Fibroblast of lung (primary cell): ENCODE results near the gene ADD2.

Experiments used
- CTCF ChIP-seq, 2 donors: IDR thresholded peaks in 1 of 2; conservative IDR thresholded peaks in 1 of 2; 1 replicate in 1 of 2; 2 replicates in 1 of 2; pipeline ENCODE4 v1.5.1; 2011 to 2012; ENCODE audit warnings: low read length in 2 of 2, control low read depth in 1 of 2, inconsistent platforms in 1 of 2, low read depth in 1 of 2, mild to moderate bottlenecking in 1 of 2
- EZH2 ChIP-seq: IDR thresholded peaks from 2 replicates; pipeline ENCODE4 v1.5.1; 2012; ENCODE audit warnings: low read length, control low read depth, mild to moderate bottlenecking; ENCODE audit errors: missing control alignments

- TF ChIP-seq CTCF (conservative IDR thresholded peaks at IDR 0.05 in 1 of 2, IDR thresholded peaks at IDR 0.05 in 1 of 2; ENCODE audit: low read depth in 1 of 2, low read length in 2 of 2) (no peak), EZH2 (no peak)
These were observed 160.9 kb downstream of the ADD2 start for GRCh38 chr2:70607121-70607561.
